Calu3 (cell line): ENCODE data around the gene BBX. TPM values are rescaled to one million over a fixed set of nuclear protein-coding genes. Genes with fewer than 3 reads are reported as not detected.

Experiments
- BruUV-seq: library from RNA; stranded (reverse); fragments of 400-500 nt; replicated peaks from 2 replicates; lab custom pipeline; 2021; lab: Mats Ljungman, UMichigan
- CTCF ChIA-PET: fragments of 300-600 bp; sonication (Branson Sonifier 250); formaldehyde crosslinking; loops from one replicate; lab custom pipeline; 2022; ENCODE audit warnings: antibody characterized with exemption; lab: Charles Lee
- DNase-seq: peaks from one replicate; pipeline ENCODE4 v3.0.0; 2022
- H3K27ac Mint-ChIP-seq: one replicate; pipeline ENCODE4 v1.8.0; 2022; ENCODE audit warnings: mixed read lengths; ENCODE audit not compliant: unreplicated experiment
- H3K27me3 Mint-ChIP-seq: one replicate; pipeline ENCODE4 v1.8.0; 2022; ENCODE audit warnings: mixed read lengths; ENCODE audit not compliant: unreplicated experiment
- H3K36me3 Mint-ChIP-seq: one replicate; pipeline ENCODE4 v1.8.0; 2022; ENCODE audit warnings: mild to moderate bottlenecking, moderate library complexity, mixed read lengths; ENCODE audit not compliant: insufficient read depth, unreplicated experiment
- H3K4me1 Mint-ChIP-seq: one replicate; pipeline ENCODE4 v1.8.0; 2022; ENCODE audit warnings: mild to moderate bottlenecking, low read depth, mixed read lengths; ENCODE audit not compliant: unreplicated experiment
- H3K4me3 Mint-ChIP-seq: one replicate; pipeline ENCODE4 v1.8.0; 2022; ENCODE audit warnings: mild to moderate bottlenecking, low read depth, moderate library complexity, mixed read lengths; ENCODE audit not compliant: unreplicated experiment
- H3K9me3 Mint-ChIP-seq: one replicate; pipeline ENCODE4 v1.8.0; 2022; ENCODE audit warnings: low read depth, mixed read lengths; ENCODE audit not compliant: unreplicated experiment
- intact Hi-C: fragments of 100-400 bp; cut with micrococcal nuclease; formaldehyde crosslinking; loops from one replicate; pipeline ENCODE4 v1.10.0; 2022; ENCODE audit not compliant: unreplicated experiment
- total RNA-seq: library from RNA; stranded (reverse); gene quantifications from 2 replicates; pipeline ENCODE4 v1.2.3, GENCODE V29; 2022
- TF ChIP-seq, protein P1 (sequence below): fragments of 200-600 bp; IDR thresholded peaks from one replicate; pipeline ENCODE4 v1.8.0; 2022; ENCODE audit warnings: antibody characterized with exemption; ENCODE audit not compliant: unreplicated experiment

BBX gene
- total RNA-seq, 1 experiment from 2014 or later, result 66.9 TPM

DNA sequence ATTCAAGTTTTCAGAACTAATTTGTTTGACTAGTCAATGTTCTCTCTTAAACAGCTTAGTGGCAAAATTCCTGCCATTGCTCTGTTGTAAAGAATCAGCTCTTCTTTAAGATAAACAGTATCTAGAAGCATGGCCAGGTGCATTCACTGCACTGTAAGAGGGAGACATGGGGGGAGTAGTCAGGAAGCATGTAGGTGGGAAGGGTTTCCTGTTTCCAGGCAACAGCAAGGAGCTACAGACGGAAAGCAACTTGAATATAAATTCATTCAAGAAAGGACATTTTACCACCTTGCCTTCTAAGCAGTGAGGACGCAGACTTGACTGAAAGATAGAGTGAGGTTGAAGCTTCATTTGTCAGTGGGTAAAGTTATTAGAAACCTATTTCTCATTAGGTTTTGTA, 55.3 kb downstream of the BBX start:
- Mint-ChIP-seq H3K9me3 (no peaks in the 10 kb centered on the region), H3K4me1 (no peaks in the 10 kb centered on the region), H3K36me3 (no peaks in the 10 kb centered on the region), H3K4me3 (no peak overlapping the region), H3K27ac (no peak overlapping the region), H3K27me3 (no peaks in the 10 kb centered on the region)
- intact Hi-C loops, result loop anchor here (10.0 kb wide), 1 partner anchor 157 kb away; no protein-coding TSS in a partner anchor
- TF ChIP-seq, protein P1, sequence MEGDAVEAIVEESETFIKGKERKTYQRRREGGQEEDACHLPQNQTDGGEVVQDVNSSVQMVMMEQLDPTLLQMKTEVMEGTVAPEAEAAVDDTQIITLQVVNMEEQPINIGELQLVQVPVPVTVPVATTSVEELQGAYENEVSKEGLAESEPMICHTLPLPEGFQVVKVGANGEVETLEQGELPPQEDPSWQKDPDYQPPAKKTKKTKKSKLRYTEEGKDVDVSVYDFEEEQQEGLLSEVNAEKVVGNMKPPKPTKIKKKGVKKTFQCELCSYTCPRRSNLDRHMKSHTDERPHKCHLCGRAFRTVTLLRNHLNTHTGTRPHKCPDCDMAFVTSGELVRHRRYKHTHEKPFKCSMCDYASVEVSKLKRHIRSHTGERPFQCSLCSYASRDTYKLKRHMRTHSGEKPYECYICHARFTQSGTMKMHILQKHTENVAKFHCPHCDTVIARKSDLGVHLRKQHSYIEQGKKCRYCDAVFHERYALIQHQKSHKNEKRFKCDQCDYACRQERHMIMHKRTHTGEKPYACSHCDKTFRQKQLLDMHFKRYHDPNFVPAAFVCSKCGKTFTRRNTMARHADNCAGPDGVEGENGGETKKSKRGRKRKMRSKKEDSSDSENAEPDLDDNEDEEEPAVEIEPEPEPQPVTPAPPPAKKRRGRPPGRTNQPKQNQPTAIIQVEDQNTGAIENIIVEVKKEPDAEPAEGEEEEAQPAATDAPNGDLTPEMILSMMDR, result no peak
- DNase-seq, result no peak
- no TSS peak for BruUV-seq
- CTCF ChIA-PET, result interaction anchor here (0.7 kb wide), 1 partner anchor 23 kb away, joined by 3 read pairs; no protein-coding TSS in a partner anchor

DNA sequence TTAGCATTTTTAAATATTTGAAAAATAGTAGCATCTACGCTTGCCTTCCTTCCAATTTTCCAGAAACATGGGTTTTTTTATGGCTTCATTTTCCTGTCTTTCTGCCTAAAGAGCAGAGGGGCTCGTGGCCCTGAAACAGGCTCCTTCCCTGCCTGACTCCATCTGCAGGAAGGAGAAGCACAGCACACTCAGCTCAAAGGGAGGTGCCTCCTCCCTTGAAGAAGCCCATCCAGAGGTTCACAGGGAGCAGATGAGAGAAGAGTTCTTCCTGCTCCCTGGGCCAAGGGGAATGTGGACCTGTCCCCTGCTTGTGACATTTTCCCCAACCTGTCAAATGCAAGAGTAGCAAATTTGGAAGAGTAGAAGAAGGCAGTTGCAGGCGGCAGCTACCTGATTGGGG, 55.8 kb downstream of the BBX start:
- H3K27ac Mint-ChIP-seq, result no peak overlapping the region
- no peaks in the 10 kb centered on the region for H3K27me3 Mint-ChIP-seq
- no TSS peak for BruUV-seq
- no peaks in the 10 kb centered on the region for H3K9me3 Mint-ChIP-seq
- no peak for DNase-seq
- CTCF ChIA-PET, result interaction anchor here (0.7 kb wide), 1 partner anchor 23 kb away, joined by 3 read pairs; no protein-coding TSS in a partner anchor
- H3K4me1 Mint-ChIP-seq, result no peaks in the 10 kb centered on the region
- intact Hi-C loops, result loop anchor here (10.0 kb wide), 1 partner anchor 156 kb away; no protein-coding TSS in a partner anchor
- H3K4me3 Mint-ChIP-seq, result no peak overlapping the region
- H3K36me3 Mint-ChIP-seq, result no peaks in the 10 kb centered on the region
- TF ChIP-seq, protein P1, result no peak

DNA sequence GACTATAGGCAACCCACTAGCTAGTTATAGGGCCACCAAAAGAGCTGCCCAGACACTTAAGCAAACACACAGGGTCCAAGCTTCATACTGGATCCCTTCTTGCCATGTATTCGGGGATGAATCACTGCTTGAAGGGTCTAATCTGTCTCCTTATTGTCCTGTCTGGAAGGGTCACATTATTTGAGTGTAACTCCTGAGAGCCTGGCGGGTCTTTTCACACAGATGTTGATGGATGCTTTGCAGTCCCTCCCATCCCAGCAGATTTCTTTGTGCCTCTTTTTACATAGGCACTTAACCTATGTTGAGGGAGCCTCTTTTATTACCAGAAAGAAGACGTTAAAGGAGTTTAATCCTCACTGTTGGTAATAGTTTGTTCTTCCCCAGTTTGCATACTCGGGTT, 56.6 kb downstream of the BBX start:
- Mint-ChIP-seq H3K4me3 (no peak overlapping the region), H3K27ac (no peak overlapping the region), H3K9me3 (no peaks in the 10 kb centered on the region), H3K27me3 (no peaks in the 10 kb centered on the region), H3K36me3 (no peaks in the 10 kb centered on the region), H3K4me1 (no peaks in the 10 kb centered on the region)
- no TSS peak for BruUV-seq
- intact Hi-C loops, result loop anchor here (10.0 kb wide), 1 partner anchor 155 kb away; no protein-coding TSS in a partner anchor
- DNase-seq, result no peak
- TF ChIP-seq, protein P1, result no peak
- CTCF ChIA-PET, result no interaction called here

DNA sequence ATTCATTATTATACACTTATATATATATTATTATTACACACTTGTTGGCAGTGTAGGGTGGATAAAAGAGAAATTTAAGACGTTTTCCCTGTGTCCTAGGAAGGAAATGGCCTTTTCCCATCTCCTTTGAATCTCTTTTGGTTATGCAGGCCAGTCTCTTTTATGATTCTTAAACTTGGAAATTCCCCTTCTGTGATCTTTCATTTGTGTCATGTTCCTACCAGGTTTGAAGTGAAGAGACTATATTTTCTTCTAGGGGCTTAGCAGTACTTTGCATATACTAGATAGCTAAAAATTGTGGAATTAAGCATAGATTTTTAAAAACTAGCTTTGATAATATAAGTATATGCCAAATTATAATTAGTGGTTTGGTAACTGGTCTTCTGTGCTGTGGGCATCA, 58.5 kb downstream of the BBX start:
- Mint-ChIP-seq H3K9me3 (no peaks in the 10 kb centered on the region), H3K4me3 (no peak overlapping the region), H3K27ac (no peak overlapping the region), H3K4me1 (no peaks in the 10 kb centered on the region), H3K27me3 (no peaks in the 10 kb centered on the region), H3K36me3 (no peaks in the 10 kb centered on the region)
- BruUV-seq, result no TSS peak
- TF ChIP-seq, protein P1, result no peak
- intact Hi-C loops, result no loop called here
- CTCF ChIA-PET, result no interaction called here
- no peak for DNase-seq
